Measurements from ENCODE around the gene MCOLN3. TPM values are rescaled to one million over a fixed set of nuclear protein-coding genes. Genes with fewer than 3 reads are reported as not detected.
"Not testable (repeated sequence)": the region's sequence is repeated elsewhere in the genome, so short reads cannot be mapped to it uniquely, and the experiment has no call there.

The MCOLN3 gene
- total RNA-seq, 4 donors from 2014 or later: 0.52 to 3.2 (median 1.6) TPM

DNA sequence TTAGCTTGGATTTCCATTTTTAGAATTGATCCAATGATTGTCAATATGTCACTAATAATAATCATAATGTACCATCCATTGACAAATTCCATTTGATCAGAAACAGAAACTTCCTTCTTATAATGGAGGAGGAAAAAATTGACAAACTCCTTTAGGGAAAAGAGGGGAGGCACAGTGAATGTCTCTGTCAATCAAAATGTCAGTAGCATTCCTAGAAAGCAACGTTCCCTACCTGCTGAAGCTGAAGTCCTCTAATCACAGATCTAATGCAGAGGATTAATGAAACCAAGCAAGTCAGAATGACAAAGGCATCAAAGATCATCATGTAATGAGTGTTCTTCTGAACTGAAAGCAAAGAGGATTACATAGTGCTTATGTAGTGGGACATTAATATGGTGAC, 22.4 kb downstream of the MCOLN3 start:
- H3K9me3 ChIP-seq: no peaks in the 10 kb centered on the region
- TF ChIP-seq POLR2AphosphoS5 (IDR thresholded peaks at IDR 0.05) (no peak), POLR2A (IDR thresholded peaks at IDR 0.05) (no peak), EP300 (IDR thresholded peaks at IDR 0.05) (no peak)
- TF ChIP-seq, protein P1, sequence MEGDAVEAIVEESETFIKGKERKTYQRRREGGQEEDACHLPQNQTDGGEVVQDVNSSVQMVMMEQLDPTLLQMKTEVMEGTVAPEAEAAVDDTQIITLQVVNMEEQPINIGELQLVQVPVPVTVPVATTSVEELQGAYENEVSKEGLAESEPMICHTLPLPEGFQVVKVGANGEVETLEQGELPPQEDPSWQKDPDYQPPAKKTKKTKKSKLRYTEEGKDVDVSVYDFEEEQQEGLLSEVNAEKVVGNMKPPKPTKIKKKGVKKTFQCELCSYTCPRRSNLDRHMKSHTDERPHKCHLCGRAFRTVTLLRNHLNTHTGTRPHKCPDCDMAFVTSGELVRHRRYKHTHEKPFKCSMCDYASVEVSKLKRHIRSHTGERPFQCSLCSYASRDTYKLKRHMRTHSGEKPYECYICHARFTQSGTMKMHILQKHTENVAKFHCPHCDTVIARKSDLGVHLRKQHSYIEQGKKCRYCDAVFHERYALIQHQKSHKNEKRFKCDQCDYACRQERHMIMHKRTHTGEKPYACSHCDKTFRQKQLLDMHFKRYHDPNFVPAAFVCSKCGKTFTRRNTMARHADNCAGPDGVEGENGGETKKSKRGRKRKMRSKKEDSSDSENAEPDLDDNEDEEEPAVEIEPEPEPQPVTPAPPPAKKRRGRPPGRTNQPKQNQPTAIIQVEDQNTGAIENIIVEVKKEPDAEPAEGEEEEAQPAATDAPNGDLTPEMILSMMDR (IDR thresholded peaks at IDR 0.05): no peak
- no peak overlapping the region for H3K4me3 ChIP-seq
- no peak for ATAC-seq
- no peaks in the 10 kb centered on the region for H3K36me3 ChIP-seq
- WGBS, 2 donors (ENCODE audit: low coverage in 1 of 2): 36 to 58% methylated on average over 1 of the region's 1 CpG
- no peaks in the 10 kb centered on the region for H3K4me1 ChIP-seq
- no peak overlapping the region for H3K27ac ChIP-seq
- H3K27me3 ChIP-seq: no peaks in the 10 kb centered on the region

DNA sequence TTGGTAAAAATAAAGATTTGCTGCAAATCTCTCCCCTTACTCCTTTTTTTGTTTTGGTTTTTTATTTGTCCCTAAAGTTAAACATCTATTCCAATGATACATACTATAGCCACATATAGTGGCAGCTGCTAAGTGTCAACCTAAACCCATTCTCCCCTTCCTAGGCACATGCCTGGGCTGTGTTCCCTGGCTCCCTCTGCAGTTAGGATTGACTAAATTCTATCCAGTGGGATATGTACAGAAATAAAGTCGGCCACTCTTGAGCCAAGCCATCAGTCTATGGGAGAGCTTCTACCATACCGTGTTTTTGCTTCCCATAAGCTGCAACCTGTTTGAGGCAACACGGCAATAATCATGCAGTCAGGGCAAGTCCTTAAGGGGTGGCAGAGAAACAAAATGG, 23.6 kb downstream of the MCOLN3 start:
- WGBS, 2 donors (ENCODE audit: low coverage in 1 of 2): 76 to 100% methylated on average over 1 to 2 of the region's 3 CpGs
- TF ChIP-seq POLR2A (IDR thresholded peaks at IDR 0.05) (no peak), POLR2AphosphoS5 (IDR thresholded peaks at IDR 0.05) (no peak), EP300 (IDR thresholded peaks at IDR 0.05) (no peak)
- TF ChIP-seq, protein P1 (IDR thresholded peaks at IDR 0.05): no peak
- Histone ChIP-seq H3K9me3 (no peaks in the 10 kb centered on the region), H3K27me3 (no peaks in the 10 kb centered on the region), H3K4me3 (no peak overlapping the region), H3K36me3 (no peaks in the 10 kb centered on the region), H3K4me1 (no peaks in the 10 kb centered on the region), H3K27ac (no peak overlapping the region)
- ATAC-seq: no peak

DNA sequence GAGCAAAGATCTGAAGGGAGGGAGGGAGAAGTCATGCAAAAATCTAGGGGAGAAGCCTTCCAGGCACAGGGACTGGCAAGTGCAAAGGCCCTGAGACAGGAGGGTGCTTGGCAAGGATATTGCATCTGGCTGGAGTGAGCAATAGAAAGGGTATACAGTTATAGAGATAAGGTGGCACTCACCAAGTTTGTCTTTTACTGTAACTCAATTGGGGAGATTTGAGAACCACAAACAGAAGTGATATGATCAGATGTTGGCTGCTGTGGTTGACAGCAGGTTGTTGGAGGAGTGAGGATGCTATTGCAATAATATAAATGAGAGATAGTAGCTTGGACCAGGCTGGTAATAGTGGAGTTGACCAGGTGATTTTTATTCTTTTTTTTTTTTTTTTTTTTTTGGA, 25.6 kb downstream of the MCOLN3 start:
- TF ChIP-seq EP300 (IDR thresholded peaks at IDR 0.05): no peak
- TF ChIP-seq POLR2A (IDR thresholded peaks at IDR 0.05): no peak
- TF ChIP-seq, protein P1 (IDR thresholded peaks at IDR 0.05): no peak
- TF ChIP-seq POLR2AphosphoS5 (IDR thresholded peaks at IDR 0.05): no peak
- Histone ChIP-seq H3K27ac (no peak overlapping the region), H3K4me1 (no peaks in the 10 kb centered on the region), H3K27me3 (no peaks in the 10 kb centered on the region), H3K4me3 (no peak overlapping the region), H3K36me3 (no peaks in the 10 kb centered on the region), H3K9me3 (no peaks in the 10 kb centered on the region)
- ATAC-seq: no peak

DNA sequence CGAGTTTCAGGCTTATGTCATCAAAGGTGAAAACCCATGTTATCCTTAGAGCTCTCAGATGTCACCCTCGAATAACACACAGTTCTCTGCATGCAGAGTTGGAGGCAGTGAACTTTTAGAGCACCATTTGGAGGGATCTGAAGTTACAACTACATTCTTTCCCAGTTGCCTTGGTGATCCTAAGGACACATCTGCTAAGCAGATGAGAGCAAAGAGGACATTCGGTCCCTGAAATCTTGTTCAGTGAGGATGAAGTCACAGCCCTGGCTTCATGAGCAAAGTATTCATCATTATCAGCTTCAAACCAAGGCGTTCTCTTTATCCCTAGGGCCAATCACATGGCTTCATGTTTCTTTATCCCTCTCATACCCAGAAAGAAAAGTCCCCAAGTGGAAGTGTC, 28.3 kb downstream of the MCOLN3 start:
- Histone ChIP-seq H3K9me3 (peaks cover 0 to 4% (median 0%) of the 10 kb centered on the region in 3 donors), H3K27me3 (no peaks in the 10 kb centered on the region), H3K36me3 (no peaks in the 10 kb centered on the region), H3K4me3 (no peak overlapping the region), H3K4me1 (no peaks in the 10 kb centered on the region), H3K27ac (no peak overlapping the region)
- TF ChIP-seq POLR2AphosphoS5 (IDR thresholded peaks at IDR 0.05): no peak
- TF ChIP-seq POLR2A (IDR thresholded peaks at IDR 0.05): no peak
- TF ChIP-seq EP300 (IDR thresholded peaks at IDR 0.05): no peak
- TF ChIP-seq, protein P1 (IDR thresholded peaks at IDR 0.05): no peak
- peak; percentile 77 for ATAC-seq
- WGBS, 2 donors (ENCODE audit: low coverage in 1 of 2): 68 to 70% methylated on average over 4 of the region's 4 CpGs

DNA sequence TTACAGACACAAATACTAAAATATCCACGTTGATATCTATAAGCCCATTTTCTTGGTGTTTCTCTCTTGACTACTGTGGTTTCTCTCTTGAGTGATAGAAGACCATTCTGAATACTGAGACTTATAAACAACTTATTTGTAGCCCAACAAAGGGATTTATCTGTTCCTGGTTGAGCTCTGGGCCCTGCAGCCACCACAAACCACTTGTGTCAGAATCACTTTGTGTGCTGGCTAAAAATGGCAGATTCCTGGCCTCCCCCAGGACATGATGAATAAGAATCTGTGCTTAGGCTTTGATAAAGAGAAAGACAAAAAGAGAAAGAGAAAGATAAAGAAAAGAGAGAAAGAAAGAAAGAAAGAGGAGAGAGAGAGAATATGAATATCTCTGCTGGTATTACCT, 32.5 kb downstream of the MCOLN3 start:
- ATAC-seq: no peak
- WGBS, 2 donors (ENCODE audit: low coverage in 1 of 2): 100% methylated on average over 1 of the region's 1 CpG
- no peaks in the 10 kb centered on the region for H3K36me3 ChIP-seq

DNA sequence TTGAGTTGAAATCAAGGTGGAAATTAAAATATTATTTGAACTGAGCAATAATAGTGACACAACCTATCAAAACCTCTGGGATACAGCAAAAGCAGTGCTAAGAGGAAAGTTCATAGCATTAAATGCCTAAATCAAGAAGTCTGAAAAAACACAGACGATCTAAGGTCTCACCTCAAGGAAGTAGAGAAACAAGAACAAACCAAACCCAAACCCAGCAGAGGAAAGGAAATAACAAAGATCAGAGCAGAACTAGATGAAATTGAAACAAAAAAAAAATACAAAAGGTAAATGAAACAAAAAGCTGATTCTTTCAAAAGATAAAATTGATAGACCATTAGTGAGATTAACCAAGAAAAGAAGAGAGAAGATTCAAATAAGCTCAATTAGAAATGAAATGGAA, 42.7 kb downstream of the MCOLN3 start:
- Histone ChIP-seq H3K9me3 (peaks cover 0 to 27% (median 0%) of the 10 kb centered on the region in 3 donors), H3K27me3 (peaks cover 36% of the 10 kb centered on the region)
- 69 to 92% methylated on average over 1 of the region's 1 CpG for WGBS, 2 donors (ENCODE audit: low coverage in 1 of 2)
- ATAC-seq, H3K36me3 ChIP-seq, H3K4me1 ChIP-seq, H3K27ac ChIP-seq, H3K4me3 ChIP-seq: not testable (repeated sequence)

More for the DNA sequence above, 32.5 kb downstream of the MCOLN3 start:
- peaks cover 0 to 15% (median 0%) of the 10 kb centered on the region in 3 donors for H3K9me3 ChIP-seq
- no peak overlapping the region for H3K4me3 ChIP-seq
- no peaks in the 10 kb centered on the region for H3K27me3 ChIP-seq
- TF ChIP-seq POLR2AphosphoS5 (IDR thresholded peaks at IDR 0.05) (no peak), EP300 (IDR thresholded peaks at IDR 0.05) (no peak), POLR2A (IDR thresholded peaks at IDR 0.05) (no peak)
- TF ChIP-seq, protein P1 (IDR thresholded peaks at IDR 0.05): no peak
- no peak overlapping the region for H3K27ac ChIP-seq
- H3K4me1 ChIP-seq: no peaks in the 10 kb centered on the region

All from gastroesophageal sphincter (tissue), 4 donors.